GM21786 (cell line): Measurements from ENCODE around the gene BEND3.
"Not testable (repeated sequence)": the region's sequence is repeated elsewhere in the genome, so short reads cannot be mapped to it uniquely, and the experiment has no call there.

ENCODE experiments used
- ATAC-seq: cut with Tn5 transposase; IDR thresholded peaks from one replicate; pipeline ENCODE4 v1.9.1; 2021; ENCODE audit not compliant: unreplicated experiment

Gene BEND3

GRCh38 chr6:107114926-107115694 lies at the start of gene BEND3:
BEND3 (minus strand) TSS chr6:107115515; CDS start chr6:107099285, 16,230 bp downstream.
- peak; percentile 27 for ATAC-seq

DNA sequence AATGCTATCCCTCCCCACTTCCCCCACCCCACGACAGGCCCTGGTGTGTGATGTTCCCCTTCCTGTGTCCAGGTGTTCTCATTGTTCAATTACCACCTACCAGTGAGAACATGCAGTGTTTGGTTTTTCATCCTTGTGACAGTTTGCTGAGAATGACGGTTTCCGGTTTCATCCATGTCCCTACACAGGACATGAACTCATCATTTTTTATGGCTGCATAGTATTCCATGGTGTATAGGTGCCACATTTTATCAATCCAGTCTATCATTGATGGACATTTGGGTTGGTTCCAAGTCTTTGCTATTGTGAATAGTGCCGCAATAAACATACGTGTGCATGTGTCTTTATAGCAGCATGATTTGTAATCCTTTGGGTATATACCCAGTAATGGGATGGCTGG lies 49.0 kb upstream of the BEND3 start:
- ATAC-seq = not testable (repeated sequence)

DNA sequence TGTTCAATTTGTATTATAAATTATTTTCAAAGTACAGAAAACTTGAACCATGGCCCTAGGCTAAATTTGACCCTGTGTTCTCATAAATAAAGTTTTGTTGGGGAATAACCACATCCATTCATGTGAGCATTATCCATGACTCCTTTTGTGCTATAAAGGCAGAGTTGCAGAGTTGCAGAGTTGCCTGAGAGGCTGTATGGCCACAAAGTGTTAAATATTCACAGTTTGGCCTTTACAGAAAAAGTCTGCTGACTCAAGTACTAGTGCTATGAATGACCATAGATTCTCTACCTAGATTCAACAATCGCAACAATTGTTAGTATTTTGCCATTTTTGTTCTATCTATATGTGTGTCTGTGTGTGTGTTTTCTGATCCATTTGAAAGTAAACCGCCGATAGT lies 46.2 kb upstream of the BEND3 start:
- ATAC-seq = no peak

- ATAC-seq = no peak
Measured at GRCh38 chr6:107156617-107157016, 41.3 kb upstream of the BEND3 start.

DNA sequence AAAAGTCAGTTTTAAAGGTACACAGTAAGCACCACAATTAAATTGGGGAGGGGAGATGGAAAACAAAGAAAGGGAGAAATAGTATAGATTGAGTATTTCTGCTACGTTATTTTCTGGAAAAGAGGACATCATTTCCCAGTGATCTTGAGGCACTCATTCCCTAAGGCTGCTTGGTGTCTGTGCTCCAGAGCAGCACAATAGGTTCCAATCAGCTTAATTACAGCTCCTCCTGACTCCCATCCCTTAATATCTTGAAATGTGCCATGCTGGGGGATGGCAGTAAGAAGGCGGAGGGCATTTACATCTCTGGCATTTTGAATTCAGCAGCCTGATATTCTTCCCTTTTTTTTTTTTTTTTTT lies 39.5 kb upstream of the BEND3 start:
- no peak for ATAC-seq

- no peak for ATAC-seq
Measured at GRCh38 chr6:107154131-107154800, 39.0 kb upstream of the BEND3 start.

GRCh38 chr6:107152638-107153430 lies 37.5 kb upstream of the BEND3 start:
- ATAC-seq = no peak

DNA sequence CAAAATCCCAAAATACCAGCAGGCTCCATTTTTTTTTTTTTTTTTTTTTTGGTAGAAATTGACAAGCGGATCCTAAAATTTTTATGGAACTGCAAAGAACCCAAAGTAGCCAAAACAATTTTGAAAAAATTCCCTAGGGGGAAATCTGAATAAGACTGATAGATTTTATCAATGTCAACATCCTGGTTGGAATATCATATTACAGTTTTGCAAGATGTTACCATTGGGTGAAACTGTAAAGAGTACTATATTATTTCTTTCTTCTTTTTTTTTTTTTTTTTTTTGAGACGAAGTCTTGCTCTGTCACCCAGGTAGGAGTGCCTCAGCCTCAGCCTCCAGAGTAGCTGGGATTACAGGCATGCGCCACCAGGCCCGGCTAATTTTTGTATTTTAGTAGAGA lies 29.4 kb upstream of the BEND3 start:
- ATAC-seq = no peak

DNA sequence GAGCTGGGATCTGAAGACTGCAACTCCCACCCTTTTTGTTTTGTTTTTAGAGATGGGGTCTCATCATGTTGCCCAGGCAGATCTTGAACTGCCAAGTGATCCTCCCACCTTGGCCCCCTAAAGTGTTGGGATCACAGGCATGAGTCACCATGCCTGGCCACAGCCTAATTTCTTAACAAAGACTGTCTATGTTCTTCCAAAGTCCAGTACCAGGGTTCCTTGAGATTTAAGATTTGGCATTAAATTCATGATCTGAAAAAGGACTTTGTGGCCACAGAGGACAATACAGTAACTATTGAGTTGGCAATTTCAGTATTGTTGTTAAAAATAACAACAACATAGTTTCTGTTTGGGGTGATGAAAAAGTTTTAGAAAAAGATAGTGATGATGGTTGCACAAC lies 28.7 kb upstream of the BEND3 start:
- no peak for ATAC-seq

DNA sequence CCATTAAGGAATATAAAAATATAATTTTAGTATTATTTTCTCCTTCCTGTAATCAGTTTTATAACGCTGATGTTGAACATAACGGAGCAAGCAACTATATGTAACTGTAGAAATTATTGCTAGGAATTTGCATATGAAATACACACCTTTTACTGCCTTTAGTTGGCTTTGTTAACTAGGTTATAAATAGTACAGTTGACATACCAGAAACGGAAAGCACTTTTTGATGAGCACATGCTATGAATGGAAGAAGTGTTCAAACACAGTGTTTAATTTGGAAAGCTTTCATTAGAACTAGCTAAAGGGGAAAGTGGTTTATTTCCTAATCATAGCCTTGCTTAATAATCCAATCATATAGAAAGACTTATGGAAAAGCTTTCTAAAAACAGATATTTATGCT lies 25.3 kb upstream of the BEND3 start:
- ATAC-seq = no peak

DNA sequence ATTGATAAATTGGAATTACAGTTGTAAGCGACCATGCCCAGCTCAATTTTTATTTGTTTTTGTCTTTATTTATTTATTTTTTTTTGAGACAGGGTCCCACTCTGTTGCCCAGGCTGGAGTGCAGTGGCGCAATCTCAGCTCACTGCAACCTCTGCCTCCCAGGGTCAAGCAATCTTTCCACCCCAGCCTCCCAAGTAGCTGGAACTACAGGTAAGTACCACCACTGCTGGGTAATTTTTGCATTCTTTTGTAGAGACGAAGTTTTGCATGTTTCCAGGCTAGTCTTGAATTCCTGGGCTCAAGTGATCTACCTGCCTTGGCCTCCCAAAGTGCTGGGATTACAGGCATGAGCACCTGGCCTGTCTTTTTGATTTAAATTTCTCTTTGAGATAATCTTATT lies 21.0 kb upstream of the BEND3 start:
- not testable (repeated sequence) for ATAC-seq

DNA sequence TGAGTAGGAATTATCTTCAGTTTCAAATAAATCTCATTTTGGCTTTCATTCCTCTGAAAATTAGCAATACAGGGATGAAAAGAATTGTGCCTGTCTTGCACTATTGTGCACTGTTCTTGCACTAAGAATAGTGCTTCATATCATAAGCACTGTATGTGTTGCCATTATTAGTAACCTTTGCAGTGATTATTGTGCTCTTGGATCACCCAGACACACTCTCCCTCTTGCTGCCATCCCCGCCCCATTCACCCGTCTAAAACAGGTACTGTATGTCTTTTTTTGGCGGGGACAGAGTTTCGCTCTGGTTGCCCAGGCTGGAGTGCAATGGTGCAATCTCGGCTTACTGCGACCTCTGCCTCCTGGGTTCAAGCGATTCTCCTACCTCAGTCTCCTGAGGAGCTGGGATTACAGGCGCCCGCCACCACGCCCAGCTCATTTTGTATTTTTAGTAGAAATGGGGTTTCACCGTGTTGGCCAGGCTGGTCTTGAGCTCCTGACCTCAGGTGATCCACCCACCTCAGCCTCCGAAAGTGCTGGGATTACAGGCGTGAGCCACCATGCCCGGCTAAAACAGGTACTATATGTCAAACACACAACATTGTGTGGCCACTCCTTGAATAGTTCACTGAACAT lies 19.8 kb upstream of the BEND3 start:
- not testable (repeated sequence) for ATAC-seq

DNA sequence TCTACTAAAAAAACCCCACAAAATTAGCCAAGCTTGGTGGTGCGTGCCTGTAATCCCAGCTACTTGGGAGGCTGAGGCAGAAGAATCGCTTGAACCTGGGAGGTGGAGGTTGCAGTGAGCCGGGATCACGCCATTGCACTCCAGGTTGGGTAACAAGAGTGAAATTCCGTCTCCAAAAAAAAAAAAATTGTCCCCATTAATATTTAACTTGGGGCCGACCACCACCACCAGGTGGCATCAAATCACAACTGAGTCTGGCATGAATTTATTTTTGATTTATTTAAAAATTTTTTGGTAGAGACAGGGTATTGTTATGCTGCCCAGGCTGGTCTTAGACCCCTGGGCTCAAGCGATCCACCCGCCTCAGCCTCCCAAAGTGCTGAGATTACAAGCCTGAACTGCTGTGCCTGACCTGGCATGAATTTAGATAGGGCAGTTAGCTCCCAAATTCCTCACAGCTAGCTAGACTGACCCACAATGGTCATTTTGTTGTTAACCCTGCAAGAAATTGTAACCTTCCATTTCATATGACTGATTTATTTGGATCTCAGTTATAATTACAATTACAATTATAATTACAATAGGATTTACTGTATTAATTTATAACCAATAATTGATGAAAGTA lies 17.1 kb upstream of the BEND3 start:
- no peak for ATAC-seq

DNA sequence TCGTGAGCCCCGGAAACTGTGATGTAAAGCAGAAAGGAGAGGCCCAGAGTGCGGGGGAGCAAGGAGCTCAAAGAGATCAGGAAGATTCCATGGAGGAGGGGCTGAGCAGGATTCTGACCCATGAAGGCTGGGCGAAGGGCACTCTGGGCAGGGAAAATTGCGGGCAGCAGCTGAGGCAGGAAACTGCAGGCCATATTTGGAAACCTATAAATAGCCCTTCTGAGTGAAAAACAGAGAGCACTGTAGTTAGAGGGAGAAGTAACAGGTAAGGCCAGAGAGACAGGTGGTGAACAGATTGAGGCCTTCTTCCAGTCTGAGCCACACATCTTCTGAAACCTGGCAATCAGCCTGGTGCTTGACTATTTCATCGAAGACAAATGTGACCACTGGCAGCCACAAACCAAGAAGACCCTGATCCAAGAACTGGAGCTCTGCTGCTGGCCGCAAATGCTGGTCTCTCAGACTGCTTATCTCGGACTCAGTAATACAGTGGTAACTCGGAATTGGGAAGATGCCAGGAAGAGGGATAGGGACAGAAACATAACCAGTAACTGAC lies 14.1 kb upstream of the BEND3 start:
- ATAC-seq = no peak

DNA sequence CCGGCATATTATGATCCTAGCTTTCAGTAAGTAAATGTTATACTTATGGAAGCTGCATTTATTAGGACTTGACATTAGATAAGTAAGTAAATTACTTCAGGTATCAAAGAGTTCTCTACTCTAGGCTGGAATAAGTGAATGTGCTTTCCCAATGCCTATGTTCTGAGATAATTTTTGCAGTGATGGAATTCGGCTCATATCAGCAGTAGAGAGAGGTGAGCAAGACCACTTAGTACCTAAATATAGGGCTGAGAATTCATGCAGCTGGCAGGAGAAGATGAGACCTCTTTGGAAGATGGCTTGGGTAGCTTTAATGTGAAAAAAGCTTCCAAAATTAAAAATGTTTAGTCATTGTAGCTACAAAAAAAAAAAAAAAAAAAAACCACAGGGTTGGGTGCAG lies 13.3 kb upstream of the BEND3 start:
- ATAC-seq = no peak

- ATAC-seq = no peak
Measured at GRCh38 chr6:107128175-107128574, 12.9 kb upstream of the BEND3 start.

- no peak for ATAC-seq
Measured at GRCh38 chr6:107125771-107126170, 10.5 kb upstream of the BEND3 start.

GRCh38 chr6:107124934-107125348 lies 9.6 kb upstream of the BEND3 start:
- peak; percentile 86 for ATAC-seq

DNA sequence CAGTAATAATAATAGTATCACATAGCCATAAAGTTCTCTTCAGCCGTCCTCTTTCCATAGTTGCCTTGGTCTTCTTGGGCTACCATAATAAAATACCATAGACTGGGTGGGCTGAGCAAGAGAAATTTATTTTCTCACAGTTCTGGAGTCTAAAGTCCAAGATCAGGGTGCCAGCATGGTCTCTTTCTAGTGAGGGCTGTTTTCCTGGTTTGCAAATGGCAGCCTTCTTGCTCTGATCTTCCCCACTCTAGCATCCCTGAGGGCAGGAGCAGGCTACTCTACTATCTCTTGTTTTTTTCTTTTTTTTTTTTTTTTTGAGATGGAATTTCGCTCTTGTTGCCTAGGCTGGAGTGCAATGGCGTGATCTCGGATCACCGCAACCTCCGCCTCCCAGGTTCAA lies 8.2 kb upstream of the BEND3 start:
- no peak for ATAC-seq

DNA sequence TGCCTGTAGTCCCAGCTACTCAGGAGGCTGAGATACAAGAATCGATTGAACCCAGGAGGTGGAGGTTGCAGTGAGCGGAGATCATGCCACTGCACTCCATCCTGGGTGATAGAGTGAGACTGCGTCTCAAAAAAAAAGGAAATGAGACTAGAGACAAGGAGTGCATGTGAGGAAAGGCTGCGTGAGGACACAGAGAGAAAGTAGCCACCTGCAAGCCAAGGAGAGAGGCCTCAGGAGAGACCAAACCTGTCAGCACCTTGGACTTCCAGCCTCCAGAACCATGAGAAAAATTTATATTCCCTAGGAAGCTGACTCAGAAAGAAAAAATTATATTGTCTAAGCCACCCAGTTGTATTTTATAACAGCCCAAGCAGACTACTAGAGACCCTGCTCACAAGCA lies 7.4 kb upstream of the BEND3 start:
- ATAC-seq = no peak
